Right renal pelvis (tissue), 4 donors: Measurements from ENCODE around the gene SEC22A. TPM values are rescaled to one million over a fixed set of nuclear protein-coding genes. Genes with fewer than 3 reads are reported as not detected.
A peak's percentile ranks its signal among the peaks of the same experiment; 100 is the strongest.

Source experiments
- DNase-seq, 4 donors: peaks; one replicate each; pipeline ENCODE4 v3.0.0-alpha.2; 2013; ENCODE audit warnings: low read depth in 4 of 4, low spot score in 3 of 4, missing footprints in 1 of 4
- polyA plus RNA-seq, 4 donors: library from polyadenylated mRNA; unstranded; fragments of 120-200 nt; gene quantifications; one replicate each; pipeline ENCODE4 v1.2.1, GENCODE V29; 2013; ENCODE audit not compliant: insufficient read length in 4 of 4

Gene SEC22A, protein sequence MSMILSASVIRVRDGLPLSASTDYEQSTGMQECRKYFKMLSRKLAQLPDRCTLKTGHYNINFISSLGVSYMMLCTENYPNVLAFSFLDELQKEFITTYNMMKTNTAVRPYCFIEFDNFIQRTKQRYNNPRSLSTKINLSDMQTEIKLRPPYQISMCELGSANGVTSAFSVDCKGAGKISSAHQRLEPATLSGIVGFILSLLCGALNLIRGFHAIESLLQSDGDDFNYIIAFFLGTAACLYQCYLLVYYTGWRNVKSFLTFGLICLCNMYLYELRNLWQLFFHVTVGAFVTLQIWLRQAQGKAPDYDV
- polyA plus RNA-seq, result 10 to 100 TPM; 25.0 to 30.9 (median 27.0) TPM

DNA sequence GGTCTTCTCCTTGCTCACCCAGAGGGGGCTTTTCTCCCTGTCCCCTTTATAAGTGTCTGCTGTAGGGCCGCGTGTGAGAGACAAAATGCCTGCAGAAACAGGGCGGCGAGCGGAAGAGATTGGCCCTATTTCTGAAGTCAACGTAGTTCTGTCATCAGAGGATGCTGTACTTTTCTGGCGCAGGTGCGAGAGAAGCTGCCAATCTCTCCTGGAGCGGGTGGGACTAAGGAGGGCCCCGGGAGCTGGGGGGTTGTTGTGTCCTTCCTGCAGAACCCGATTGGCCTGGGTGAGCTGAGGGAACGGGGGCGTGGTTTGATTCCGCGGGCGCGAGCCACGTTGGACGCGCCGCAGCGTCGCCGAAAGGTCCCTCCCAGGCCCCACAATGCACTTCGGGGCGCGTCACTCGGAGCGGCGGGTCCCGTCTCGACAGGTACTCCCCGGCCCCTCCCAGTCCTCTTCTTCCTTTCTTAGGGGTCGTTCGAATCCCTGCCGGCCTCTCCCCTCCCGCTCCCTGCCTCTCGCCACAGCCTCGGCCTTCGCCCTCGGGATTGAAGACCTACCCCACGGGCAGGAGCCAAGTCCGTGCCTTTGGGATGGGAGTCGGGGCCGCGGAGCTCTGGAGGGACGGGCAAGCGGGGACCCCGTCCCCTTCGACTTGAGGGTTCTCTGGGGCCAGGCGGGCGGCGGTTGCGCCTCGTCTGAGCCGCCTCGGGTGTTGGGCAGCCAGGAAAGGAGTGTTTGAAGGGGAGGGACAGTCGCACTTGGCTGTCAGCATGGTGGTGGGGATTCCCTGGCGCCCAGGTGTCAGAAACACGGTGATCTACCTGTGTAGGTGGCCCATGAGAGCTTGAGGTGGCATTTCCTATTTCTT lies at the start of gene SEC22A:
Gene SEC22A (plus strand): TSS at position 387 of the 871 bp plus-strand sequence. CDS start 7,275 bp downstream, outside the sequence.
- peak; percentile 87 to 91 (median 90) for DNase-seq

DNA sequence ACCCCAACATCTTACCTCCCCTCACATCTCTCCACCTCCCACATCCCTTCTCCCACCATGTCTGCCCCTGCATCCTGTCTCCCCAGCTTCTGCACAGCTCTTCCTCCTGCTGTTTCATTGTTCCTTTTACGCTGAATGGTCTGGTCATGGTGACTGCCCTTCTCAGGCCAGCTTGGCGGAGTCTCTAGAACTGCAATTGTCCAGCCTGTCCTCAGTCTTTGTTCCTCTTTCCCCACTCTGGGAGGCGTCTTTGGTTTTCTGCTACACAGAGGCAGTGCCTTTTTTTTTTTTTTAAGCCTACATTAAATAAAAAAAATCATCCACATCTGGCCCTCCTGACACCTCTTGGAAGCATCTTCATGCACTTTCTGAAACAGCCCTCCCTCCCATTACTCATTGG lies 49.1 kb upstream of the SEC22A start:
- no peak for DNase-seq

DNA sequence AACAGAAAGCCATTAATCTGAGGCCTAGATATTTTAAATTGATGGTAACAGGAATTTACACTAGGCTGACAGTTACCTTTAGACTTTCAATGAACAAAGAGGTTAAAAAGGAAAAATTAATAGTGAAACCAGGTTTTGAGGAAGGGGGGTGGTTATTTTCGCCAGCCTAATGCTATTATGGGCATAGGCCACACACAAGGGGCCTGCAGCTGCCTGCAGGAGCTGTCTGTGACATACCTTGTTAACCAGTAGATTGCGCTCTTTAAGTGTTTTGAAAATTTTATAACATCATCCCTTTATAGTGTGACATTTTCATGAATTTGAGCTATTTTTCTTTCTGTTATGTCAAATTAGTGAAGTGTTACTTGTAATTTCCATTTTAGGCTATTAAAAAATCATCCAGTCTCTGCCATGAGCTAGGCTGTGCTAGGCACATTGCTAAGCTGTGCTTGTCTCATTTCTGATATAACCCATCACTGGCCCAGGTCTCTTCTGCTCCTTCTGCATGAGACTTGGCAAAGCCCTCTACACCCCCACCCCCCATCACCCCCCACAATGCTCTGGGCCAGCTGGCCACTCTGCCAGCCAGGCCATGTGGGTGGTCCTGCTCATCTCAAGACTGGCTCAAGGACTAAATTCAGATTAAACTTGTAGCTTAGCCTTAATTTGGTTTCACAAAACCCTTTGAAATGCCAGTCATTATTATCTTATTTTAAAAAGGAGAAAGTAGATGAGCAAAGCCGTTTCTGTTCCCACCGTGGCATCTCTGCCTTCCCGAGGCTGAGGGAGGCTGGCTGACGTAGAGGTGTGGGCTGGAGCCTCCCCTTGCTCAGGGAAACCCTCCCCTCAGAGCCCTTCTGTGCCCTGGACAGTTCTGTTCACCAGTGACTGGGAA lies 48.4 kb upstream of the SEC22A start:
- DNase-seq, result no peak

DNA sequence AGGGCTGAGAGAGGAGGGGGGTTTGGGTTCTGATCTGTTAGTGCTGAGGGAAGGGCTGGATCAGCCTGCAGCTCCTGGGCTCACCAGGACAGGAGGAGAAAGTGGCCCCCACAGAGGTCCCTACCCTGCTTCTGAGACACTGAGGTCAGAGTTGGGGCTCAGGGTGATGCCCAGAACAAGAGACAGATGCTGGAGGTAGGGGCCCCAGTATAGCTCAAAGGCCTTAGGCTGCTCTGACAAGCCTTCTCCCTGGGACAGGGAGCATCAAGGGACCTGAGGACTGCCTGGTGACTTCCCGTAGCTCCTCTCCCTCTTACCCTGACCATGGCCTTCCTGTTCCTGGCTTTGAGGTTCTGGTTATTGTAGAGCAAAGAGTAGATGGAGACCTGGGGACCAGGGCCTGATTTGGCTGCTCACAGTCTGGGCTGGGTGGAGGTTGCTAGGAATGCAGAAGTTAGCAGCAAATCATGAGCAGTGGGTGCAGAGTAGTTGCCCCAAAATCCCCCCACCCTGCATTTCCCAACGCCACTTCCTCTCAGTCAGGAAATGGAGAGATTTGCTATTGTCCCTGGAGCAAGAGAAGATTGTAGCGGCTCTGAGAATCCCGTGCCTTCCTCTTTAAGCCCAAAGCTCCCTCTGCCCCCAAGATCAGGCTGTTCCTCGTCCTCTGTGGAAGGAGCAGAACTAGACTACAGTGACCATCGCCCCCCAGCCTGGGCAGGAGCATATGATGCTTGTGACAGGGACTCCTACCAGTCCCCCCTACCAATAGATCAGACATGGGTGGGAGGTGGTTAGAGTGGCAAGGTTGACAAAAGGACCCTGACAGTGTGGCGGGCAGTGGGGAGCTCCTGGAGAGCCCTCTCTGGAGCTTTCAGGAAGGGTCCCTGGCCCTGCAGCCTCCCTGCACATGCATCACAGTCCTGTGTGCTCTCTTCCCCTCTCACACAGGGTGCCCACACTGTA lies 47.4 kb upstream of the SEC22A start:
- no peak for DNase-seq

DNA sequence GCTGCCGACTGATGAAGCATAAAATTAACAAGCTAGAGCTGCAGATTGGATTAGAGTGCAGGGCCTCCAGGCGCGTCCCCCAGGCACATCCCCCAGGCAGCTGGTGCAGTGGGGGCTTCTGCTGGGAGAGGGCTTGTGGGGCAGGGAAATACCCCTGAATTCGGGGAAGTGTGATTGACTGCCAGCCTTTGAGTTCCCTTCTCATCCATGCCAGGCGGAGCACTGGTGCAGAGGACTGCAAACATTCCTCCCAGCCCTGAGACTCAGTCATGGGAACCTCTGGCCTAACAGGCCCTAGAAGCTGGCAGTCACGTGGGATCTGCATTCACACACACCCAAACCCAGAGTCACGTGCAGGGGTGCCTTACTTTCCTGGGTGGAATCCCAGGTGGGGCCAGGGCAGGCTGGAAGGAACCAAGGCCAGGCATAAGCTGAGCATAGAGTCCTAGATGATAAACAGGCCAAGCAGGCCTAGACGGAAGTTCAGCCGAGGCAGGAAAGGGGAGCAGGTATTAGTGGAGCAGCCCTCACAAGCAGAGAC lies 46.2 kb upstream of the SEC22A start:
- peak in 1 of 4 donors; percentile 47 for DNase-seq

DNA sequence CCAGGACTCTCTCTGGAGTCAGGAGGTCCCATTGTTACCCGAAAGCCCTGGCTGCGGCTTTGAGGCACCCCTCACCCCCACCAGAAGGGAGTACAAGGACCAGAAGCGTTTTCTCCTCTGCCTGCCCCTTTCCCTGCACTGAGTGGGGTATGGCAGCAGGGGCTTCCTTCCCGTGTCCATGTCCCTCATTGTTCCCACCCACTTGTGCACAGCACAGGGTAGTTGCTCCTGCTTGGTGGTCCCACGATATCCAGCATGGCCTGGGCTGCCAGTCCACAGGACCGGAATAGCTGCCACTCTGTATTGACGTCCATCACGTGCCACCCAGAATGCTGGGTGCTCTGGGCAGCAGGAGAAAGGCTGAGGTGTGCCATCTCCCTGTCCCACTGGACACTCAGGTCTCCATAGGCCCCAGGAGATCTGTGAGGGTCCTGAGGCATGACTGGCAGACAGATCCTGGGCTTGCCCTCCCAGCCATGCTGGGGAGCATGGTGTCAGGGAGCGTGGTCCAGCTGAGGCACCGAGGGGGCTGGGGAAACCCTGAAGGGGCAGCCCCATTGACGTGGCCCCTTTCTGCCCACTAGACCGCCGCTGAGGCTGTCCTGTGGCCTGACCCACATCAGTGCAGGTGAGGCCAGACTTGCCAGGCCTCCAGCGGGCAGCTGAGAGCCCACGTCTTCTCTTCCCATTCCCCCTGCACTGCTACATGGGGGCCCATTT lies 45.3 kb upstream of the SEC22A start:
- DNase-seq, result no peak

DNA sequence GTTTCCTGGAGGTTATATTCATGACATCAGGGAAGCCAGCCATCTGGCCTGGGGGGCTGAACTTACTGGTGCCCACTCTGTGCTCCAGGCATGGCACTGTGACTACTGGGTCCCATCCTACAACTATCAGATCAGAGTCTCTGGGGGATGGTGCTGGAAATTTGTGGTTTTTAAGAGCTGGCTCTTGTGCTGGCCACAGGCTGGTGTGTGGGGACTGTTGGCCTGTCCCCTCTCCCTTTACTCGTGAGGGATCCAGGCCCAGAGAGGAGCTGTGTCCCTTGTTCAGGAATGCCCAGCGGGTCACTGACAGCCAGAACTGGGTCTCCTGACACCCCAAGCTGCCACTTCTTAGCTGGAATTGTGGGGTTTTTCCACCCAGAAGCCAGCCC lies 44.5 kb upstream of the SEC22A start:
- no peak for DNase-seq

DNA sequence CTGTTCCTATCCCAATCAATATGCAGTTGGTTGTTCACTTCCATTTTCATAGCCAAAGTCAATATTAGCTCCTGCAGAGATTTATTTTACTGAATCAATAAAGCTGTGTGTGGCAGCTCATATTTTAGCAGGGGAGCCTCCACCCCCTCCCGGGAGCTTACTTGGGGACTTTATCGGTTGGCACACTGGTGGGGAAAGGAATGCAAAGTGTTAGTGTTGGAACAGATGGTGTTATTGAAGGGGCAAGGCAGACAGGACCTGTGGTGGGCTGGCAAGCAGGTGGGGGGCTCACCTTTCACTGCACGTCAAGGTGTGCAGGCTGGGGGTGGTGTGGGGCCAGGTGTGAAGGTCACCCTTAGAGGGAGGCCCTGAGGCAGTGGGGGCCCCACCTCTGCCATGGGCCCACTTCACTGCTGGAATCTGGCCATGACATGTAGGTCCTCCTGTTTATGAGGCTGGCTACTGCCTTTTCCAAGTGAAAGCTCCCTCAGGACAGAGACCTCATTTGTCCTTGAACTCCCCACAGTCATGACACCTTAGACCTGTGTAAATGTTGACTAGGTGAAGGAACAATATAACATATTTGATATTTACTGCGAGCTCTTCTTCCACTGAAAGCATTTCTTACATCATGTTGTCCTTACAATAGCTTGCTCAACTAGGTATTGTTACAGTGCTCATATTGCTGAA lies 44.0 kb upstream of the SEC22A start:
- DNase-seq, result no peak

DNA sequence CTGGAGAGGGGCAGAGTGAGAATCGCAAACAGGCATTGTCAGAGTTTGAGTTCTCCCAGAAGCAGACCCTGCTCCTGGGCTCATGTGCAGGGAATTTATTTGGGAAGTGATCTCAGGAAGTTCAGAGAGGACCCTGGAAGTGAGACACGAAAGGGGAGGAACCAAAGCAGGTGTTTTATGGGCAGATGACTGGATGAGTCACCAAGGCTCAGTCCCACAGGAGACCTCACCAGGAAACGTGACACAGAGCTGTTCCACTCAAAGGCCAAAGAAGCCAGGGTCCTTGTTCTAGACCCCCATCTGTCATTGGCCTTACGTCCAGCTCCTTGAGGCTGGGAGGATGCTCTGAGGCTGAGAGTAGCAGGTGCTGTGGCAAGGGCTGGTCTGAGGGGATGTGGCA lies 43.4 kb upstream of the SEC22A start:
- no peak for DNase-seq

DNA sequence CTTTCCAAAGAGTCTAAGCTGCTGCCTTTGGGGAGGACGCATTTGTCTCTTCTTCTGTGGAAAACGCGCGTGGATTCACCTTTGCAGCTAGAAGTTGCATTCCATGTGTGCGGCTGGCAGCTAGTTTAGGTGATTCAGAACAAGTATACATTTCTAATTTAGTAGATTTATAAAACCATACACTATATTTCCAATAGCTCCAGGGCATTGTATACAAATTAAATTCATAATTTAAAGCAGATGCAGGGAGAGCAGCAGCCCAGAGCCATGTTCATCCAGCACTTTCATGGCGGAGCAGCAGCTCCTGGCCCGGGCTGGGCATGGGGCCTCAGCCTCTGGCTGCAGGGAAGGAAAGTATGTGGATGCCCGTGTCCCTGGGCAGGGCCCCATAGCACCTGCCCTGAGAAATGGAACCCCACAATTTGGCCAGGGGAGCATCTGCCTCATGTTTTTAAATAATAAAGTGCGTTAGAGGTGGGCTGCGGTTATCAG lies 42.8 kb upstream of the SEC22A start:
- DNase-seq, result no peak

DNA sequence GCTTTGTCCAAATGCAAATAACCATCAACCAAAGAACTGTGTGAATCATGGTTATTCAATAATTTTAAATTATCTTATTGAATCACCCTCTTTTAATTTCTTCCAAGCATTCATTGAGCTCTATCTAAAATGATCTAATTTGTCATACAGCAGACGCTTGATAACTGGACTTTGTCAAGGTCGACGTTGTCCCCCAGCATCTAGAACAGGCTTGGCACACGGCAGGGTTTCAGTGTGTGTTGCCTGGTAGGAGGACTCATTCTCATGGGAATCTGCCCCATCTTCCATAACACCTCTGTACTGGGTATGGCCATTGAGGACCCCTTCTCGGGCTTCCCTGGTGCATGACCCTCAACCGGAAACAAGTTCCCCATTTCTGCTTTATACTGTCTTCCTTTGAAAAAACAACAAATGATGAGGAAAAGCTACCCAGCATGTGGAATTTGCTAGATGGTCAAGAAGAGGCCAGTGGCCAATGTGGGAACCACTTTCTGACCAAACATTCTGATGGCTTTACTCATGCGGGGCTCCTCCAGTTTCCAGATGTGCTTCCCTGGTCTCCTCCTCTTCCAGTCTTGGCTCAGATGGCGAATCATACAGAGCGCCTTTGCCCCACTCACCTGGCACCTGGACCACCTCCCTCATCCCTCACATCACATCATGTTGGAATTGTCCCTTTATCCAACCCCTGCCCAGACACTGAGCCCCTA lies 41.7 kb upstream of the SEC22A start:
- DNase-seq, result no peak

DNA sequence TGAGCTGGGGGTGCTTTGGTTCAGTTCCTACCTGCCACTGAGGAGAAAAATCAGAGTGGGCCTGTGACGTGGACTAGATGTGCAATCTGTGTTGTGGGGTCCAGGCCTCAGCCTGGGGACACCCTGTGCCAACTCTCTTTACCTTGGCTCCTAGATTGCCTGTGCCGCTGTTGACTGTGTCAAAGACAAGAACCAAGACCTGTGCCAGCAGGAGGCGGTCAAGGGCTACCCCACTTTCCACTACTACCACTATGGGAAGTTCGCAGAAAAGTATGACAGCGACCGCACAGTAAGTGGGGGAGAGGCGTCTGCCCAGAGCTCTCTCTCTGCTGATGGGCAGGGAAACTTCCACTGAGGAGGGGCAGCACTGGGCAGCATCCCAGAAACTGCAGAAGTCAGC lies 40.6 kb upstream of the SEC22A start:
- DNase-seq, result no peak

DNA sequence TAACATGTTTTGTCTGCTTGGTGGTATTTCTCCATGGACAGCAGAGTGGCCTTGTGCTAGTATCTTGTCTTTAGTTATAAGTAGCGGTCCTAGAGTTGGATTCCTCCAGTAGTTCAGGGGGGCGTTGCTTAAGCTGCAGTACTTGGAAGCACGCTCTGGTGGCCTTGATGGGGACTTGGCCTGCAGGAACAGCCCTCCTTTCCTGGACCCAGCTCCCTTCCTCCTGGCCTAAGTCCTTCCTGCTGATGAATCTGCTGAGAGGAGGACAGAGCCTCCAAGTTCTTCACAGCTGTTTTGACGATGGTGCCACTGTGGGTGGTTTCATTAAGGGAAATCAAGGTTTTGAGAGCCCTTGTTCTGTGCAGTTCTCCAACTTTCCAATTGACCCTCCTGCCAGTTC lies 38.6 kb upstream of the SEC22A start:
- no peak for DNase-seq

DNA sequence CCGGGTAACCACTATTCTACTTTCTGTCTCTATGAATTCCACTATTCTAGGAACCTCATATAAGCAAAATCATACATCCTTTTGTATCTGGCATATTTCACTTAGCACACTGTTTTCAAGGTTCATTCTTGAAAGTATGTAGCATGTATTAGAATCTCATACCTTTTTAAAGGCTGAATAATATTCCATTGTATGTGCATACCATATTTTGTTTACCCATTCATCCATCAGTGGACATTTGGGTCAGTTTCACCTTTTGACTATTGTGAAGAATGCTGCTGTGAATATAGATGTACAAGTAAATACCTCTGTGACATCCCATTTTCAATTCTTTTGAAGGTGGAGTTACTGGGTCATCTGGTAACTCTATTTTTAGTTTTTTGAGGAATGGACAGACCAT lies 36.6 kb upstream of the SEC22A start:
- DNase-seq, result no peak

DNA sequence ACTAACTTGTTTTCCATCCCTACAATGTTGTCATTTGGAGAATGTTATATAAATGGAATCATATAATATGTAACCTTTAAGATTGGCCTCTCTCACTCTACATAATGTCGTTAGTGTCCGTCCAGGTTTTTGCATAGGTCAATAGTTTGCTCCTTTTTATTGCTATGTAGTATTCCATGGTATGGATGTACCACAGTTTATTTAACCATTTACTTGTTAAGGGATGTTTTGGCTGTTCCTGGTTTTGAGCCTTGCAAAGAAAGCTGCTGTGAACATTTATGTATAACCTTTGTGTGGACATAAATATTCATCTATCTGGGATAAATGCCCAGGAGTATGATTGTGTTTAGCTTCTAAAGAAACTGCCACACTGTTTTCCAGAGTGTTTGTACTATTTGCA lies 34.1 kb upstream of the SEC22A start:
- no peak for DNase-seq

DNA sequence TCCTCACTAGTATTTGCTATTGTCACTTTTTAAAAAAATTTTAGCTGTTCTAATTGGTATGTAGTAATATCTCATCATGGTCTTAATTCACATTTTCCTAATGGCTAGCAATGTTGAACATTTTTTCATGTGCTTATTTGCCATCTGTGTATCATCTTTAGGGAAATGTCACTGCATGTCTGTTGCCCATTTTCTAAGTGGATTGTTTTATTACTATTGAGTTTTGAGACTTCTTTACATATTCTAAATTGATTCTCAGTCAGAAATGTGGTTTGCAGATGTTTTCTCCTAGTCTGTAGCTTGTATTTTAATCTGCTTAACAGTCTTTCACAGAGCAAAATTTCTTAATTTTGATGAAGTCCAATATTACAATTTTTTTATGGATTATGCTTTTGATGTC lies 33.6 kb upstream of the SEC22A start:
- no peak for DNase-seq

DNA sequence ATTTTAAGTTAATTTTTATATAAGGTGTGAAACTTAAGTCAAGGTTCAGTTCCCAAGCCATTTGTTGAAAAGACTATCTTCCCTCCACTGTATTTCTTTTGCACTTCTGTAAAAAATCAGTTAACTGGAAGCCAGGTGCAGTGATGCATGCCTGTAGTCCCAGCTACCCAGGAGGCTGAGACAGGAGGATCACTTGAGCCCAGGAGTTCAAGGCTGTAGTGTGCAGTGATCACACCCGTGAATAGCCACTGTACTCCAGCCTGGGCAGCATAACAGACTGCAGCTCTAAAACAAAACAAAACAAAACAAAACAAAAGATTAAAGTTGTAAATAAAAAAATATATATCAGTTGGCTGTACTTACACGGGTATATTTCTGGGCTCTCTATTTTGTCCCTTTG lies 33.1 kb upstream of the SEC22A start:
- DNase-seq, result no peak
